Esophagus muscularis mucosa (tissue), 3 donors: ENCODE results near the gene CRYGD.

ENCODE experiments used
- EP300 ChIP-seq: sonication (generic); formaldehyde crosslinking; IDR thresholded peaks from one replicate; pipeline ENCODE4 v1.6.1; 2017; ENCODE audit warnings: antibody characterized with exemption
- TF ChIP-seq, protein P1 (sequence below), 3 experiments: fragments of 200-600 bp in 2 of 3; fragments of 450-650 bp in 1 of 3; sonication (generic) in 2 of 3; IDR thresholded peaks; one replicate each; pipeline ENCODE4 v1.5.1; 2017 to 2019; ENCODE audit warnings: antibody characterized with exemption in 3 of 3, mild to moderate bottlenecking in 2 of 3, moderate library complexity in 1 of 3

DNA sequence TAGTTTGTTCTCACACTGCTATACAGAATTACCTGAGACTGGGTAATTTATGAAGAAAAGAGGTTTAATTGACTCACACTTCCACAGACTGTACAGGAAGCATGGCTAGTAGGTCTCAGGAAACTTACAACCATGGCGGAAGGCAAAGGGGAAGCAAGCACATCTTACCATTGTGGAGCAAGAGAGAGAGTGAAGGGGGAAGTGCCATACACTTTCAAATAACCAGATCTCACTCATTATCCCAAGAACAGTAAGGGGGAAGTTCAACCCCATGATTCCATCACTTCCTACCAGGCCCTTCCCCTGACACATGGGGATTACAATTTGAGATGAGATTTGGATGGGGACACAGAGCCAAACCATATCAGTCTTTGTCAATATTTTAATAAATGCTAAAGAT lies 26.6 kb upstream of the CRYGD start:
- TF ChIP-seq, protein P1, sequence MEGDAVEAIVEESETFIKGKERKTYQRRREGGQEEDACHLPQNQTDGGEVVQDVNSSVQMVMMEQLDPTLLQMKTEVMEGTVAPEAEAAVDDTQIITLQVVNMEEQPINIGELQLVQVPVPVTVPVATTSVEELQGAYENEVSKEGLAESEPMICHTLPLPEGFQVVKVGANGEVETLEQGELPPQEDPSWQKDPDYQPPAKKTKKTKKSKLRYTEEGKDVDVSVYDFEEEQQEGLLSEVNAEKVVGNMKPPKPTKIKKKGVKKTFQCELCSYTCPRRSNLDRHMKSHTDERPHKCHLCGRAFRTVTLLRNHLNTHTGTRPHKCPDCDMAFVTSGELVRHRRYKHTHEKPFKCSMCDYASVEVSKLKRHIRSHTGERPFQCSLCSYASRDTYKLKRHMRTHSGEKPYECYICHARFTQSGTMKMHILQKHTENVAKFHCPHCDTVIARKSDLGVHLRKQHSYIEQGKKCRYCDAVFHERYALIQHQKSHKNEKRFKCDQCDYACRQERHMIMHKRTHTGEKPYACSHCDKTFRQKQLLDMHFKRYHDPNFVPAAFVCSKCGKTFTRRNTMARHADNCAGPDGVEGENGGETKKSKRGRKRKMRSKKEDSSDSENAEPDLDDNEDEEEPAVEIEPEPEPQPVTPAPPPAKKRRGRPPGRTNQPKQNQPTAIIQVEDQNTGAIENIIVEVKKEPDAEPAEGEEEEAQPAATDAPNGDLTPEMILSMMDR (IDR thresholded peaks at IDR 0.05), result no peak
- TF ChIP-seq EP300, result no peak
